ENCODE data around the gene ZHX3.

DNA sequence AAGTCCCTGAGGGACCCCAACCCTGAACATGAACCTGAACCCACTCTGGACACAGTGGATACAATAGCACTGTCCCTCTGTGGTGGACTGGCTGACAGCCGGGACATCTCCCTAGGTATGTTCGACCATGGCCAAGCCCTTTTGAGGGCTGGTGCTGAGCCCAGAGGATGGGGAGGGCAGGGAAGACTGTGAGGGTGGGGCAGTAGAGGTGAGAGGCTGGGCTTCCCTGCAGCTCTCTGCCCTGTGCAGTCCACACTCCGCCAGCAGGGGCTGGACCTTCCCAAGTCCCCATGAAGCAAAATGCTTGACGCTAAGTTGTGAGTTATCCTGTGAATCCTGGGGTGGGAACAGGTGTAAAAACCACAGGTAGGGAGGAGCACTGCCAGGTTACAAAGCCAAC lies 34.6 kb upstream of the ZHX3 start:
- TF ChIP-seq, protein P1, sequence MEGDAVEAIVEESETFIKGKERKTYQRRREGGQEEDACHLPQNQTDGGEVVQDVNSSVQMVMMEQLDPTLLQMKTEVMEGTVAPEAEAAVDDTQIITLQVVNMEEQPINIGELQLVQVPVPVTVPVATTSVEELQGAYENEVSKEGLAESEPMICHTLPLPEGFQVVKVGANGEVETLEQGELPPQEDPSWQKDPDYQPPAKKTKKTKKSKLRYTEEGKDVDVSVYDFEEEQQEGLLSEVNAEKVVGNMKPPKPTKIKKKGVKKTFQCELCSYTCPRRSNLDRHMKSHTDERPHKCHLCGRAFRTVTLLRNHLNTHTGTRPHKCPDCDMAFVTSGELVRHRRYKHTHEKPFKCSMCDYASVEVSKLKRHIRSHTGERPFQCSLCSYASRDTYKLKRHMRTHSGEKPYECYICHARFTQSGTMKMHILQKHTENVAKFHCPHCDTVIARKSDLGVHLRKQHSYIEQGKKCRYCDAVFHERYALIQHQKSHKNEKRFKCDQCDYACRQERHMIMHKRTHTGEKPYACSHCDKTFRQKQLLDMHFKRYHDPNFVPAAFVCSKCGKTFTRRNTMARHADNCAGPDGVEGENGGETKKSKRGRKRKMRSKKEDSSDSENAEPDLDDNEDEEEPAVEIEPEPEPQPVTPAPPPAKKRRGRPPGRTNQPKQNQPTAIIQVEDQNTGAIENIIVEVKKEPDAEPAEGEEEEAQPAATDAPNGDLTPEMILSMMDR (IDR thresholded peaks at IDR 0.05): no peak
- no peak for TF ChIP-seq POLR2A (IDR thresholded peaks at IDR 0.05)
- no peak for TF ChIP-seq EP300 (IDR thresholded peaks at IDR 0.05)
